Type B pancreatic cell (in vitro differentiated cells): ENCODE data around the gene DYRK2. TPM values are rescaled to one million over a fixed set of nuclear protein-coding genes. Genes with fewer than 3 reads are reported as not detected.

Experiments used
- DNase-seq: peaks from one replicate; pipeline ENCODE4 v3.0.0; 2021; ENCODE audit warnings: mixed read lengths; ENCODE audit not compliant: unreplicated experiment; ENCODE audit errors: extremely low spot score
- H3K27ac Mint-ChIP-seq: 2 replicates; pipeline ENCODE4 v1.8.0; 2021; ENCODE audit warnings: mild to moderate bottlenecking, mixed read lengths
- H3K27me3 Mint-ChIP-seq: 2 replicates; pipeline ENCODE4 v1.8.0; 2021; ENCODE audit warnings: mixed read lengths
- H3K36me3 Mint-ChIP-seq: 2 replicates; pipeline ENCODE4 v1.8.0; 2021; ENCODE audit warnings: mixed read lengths
- H3K4me1 Mint-ChIP-seq: one replicate; pipeline ENCODE4 v1.8.0; 2021; ENCODE audit warnings: mixed read lengths; ENCODE audit not compliant: unreplicated experiment
- H3K4me3 Mint-ChIP-seq: 2 replicates; pipeline ENCODE4 v1.8.0; 2021; ENCODE audit warnings: mild to moderate bottlenecking, mixed read lengths
- H3K9me3 Mint-ChIP-seq: 2 replicates; pipeline ENCODE4 v1.8.0; 2021; ENCODE audit warnings: mixed read lengths
- total RNA-seq: library from RNA; stranded (reverse); gene quantifications from 2 replicates; pipeline ENCODE4 v1.2.1, GENCODE V29; 2021; ENCODE audit warnings: low replicate concordance
- TF ChIP-seq, protein P1 (sequence below): fragments of 200-600 bp; sonication (generic); conservative IDR thresholded peaks from 2 replicates; pipeline ENCODE4 v1.5.0; 2021; ENCODE audit warnings: antibody characterized with exemption, mild to moderate bottlenecking

The DYRK2 gene
- total RNA-seq, 1 donor from 2014 or later, result 78.3 TPM

DNA sequence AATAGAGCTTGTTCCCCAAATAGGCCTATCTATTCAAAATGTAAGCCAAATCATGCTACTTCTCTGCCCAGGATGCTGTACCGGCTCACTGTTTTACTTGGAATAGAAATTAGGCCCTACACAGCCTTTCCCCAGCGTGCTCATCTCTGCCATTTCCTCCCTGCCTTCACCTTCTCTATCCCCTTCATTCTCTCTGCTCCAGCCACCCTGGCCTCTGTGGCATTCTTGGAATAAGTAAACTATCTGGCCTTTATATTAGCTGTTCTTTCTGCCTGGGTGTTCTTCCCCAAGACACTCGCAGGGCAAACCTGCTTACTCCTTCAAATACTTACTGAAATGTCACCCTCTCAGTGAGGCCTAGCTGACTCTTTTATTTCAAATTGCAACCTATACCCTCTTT, 30.9 kb upstream of the DYRK2 start:
- DNase-seq, result no peak
- Mint-ChIP-seq H3K27me3 (no peaks in the 10 kb centered on the region), H3K4me1 (peaks cover 6% of the 10 kb centered on the region), H3K36me3 (no peaks in the 10 kb centered on the region), H3K4me3 (no peak overlapping the region), H3K27ac (no peak overlapping the region), H3K9me3 (no peaks in the 10 kb centered on the region)
- TF ChIP-seq, protein P1, sequence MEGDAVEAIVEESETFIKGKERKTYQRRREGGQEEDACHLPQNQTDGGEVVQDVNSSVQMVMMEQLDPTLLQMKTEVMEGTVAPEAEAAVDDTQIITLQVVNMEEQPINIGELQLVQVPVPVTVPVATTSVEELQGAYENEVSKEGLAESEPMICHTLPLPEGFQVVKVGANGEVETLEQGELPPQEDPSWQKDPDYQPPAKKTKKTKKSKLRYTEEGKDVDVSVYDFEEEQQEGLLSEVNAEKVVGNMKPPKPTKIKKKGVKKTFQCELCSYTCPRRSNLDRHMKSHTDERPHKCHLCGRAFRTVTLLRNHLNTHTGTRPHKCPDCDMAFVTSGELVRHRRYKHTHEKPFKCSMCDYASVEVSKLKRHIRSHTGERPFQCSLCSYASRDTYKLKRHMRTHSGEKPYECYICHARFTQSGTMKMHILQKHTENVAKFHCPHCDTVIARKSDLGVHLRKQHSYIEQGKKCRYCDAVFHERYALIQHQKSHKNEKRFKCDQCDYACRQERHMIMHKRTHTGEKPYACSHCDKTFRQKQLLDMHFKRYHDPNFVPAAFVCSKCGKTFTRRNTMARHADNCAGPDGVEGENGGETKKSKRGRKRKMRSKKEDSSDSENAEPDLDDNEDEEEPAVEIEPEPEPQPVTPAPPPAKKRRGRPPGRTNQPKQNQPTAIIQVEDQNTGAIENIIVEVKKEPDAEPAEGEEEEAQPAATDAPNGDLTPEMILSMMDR, result no peak

DNA sequence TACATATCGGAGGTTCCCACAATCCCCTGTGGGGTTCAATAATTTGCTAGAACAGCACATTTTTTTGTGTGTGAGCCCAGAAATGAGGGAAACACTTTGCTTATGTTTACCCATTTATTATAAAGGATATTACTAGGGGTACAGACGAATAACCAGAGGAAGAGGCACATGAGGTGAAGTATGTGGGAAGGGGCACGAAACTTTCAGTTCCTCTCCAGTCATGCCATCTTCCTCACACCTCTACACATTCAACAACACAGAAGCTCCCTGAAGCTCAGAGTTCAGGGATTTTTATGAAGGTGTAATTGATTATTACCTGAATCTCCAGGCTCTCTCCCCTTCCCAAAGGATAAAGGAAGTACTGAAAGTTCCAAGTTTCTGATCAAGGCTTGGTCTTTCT, 30.2 kb upstream of the DYRK2 start:
- DNase-seq, result no peak
- no peaks in the 10 kb centered on the region for H3K36me3 Mint-ChIP-seq
- H3K27ac Mint-ChIP-seq, result no peak overlapping the region
- TF ChIP-seq, protein P1, result no peak
- no peaks in the 10 kb centered on the region for H3K27me3 Mint-ChIP-seq
- H3K4me3 Mint-ChIP-seq, result no peak overlapping the region
- peaks cover 6% of the 10 kb centered on the region for H3K4me1 Mint-ChIP-seq
- H3K9me3 Mint-ChIP-seq, result no peaks in the 10 kb centered on the region

DNA sequence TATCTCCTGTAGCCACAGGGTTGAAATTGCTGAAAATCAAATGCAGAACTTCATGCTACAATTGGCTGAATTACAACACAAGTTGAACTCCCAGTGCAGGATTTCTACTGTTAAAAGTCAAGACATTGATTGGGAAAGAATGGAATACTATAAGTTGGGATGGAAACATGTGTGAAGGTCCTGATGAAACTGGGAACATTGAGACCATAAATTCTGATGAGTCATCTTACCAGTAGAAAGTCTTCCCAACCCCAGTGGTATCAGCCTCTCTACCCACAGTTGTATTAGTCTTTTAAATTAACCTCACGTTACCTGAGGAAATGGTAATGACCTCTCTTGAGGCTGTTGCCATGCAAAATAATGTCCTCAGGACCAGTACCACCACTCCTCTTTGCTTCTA, 27.4 kb upstream of the DYRK2 start:
- DNase-seq, result no peak
- peaks cover 10% of the 10 kb centered on the region for H3K4me1 Mint-ChIP-seq
- H3K27me3 Mint-ChIP-seq, result no peaks in the 10 kb centered on the region
- no peak overlapping the region for H3K27ac Mint-ChIP-seq
- H3K9me3 Mint-ChIP-seq, result peaks cover 3% of the 10 kb centered on the region
- H3K4me3 Mint-ChIP-seq, result no peak overlapping the region
- TF ChIP-seq, protein P1, result no peak
- no peaks in the 10 kb centered on the region for H3K36me3 Mint-ChIP-seq

DNA sequence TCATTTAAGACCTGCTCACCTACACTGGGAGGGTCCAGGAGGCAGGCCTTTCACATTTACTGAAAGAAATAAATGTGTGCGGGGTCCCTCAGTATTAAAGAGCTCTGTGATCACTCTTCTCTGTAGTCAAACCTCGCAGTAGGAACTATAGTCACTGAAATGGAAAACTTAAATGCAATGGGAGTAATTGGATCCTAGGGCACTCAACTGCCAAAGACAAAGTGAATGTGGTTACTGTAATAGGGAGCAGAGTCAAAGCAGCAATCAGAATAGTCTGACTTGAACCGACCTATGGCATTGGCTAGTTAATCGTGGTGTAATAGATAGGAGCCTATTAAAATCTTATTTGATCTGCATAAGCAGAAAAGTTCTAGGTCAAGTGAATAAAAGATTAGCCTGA, 26.6 kb upstream of the DYRK2 start:
- Mint-ChIP-seq H3K27me3 (no peaks in the 10 kb centered on the region), H3K4me1 (peaks cover 10% of the 10 kb centered on the region), H3K9me3 (peaks cover 3% of the 10 kb centered on the region), H3K36me3 (no peaks in the 10 kb centered on the region), H3K27ac (no peak overlapping the region), H3K4me3 (no peak overlapping the region)
- DNase-seq, result no peak
- TF ChIP-seq, protein P1, result no peak

DNA sequence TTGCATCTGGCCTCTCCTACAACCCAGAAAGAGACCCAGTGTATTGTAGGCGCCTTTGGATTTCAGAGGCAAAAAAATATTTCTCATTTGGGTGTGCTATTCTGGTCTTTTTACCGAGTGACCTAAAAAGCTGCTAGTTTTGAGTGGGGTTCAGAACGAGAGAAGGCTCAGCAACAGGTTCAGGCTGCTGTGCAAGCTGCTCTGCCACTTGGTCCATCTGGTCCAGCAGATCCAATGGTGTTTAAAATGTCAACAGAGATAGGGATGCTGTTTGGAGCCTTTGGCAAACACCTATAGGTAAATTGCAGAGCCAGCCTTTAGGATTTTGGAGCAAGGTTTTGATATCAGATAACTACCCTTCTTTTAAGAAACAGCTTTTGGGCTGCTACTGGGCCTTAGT, 25.3 kb upstream of the DYRK2 start:
- Mint-ChIP-seq H3K27me3 (no peaks in the 10 kb centered on the region), H3K9me3 (peaks cover 3% of the 10 kb centered on the region), H3K4me1 (peaks cover 4% of the 10 kb centered on the region), H3K27ac (no peak overlapping the region), H3K4me3 (no peak overlapping the region), H3K36me3 (no peaks in the 10 kb centered on the region)
- no peak for DNase-seq
- TF ChIP-seq, protein P1, result no peak

DNA sequence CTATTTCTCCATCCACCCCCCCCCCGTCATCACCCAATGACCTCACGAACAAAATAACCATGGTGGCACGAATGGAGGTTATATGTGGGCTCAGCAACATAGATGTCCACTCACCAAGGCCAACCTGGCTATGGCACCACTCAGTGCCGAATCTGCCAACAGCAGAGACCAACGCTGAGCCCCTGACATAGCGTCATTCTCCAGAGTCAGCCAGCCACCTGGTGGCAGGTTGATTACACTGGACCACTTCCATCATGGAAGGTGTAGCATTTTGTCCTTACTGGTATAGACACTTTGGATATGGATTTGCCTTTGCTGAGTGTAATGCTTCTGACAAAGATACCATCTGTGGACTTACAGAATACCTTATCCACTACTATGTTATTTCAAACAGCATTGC, 24.2 kb upstream of the DYRK2 start:
- DNase-seq, result no peak
- H3K27ac Mint-ChIP-seq, result no peak overlapping the region
- H3K9me3 Mint-ChIP-seq, result peaks cover 3% of the 10 kb centered on the region
- no peaks in the 10 kb centered on the region for H3K36me3 Mint-ChIP-seq
- H3K27me3 Mint-ChIP-seq, result no peaks in the 10 kb centered on the region
- TF ChIP-seq, protein P1, result no peak
- no peak overlapping the region for H3K4me3 Mint-ChIP-seq
- peaks cover 4% of the 10 kb centered on the region for H3K4me1 Mint-ChIP-seq
